Measurements from ENCODE around the gene NLRC3. TPM values are rescaled to one million over a fixed set of nuclear protein-coding genes. Genes with fewer than 3 reads are reported as not detected.

Gene NLRC3
- total RNA-seq, 1 experiment from 2014 or later: 0.26 TPM

GRCh38 chr16:3587547-3588110 lies 10.4 kb upstream of the NLRC3 start:
- in situ Hi-C loops (cut with HindIII; ENCODE audit: low pct_unique_long_range_greater_than_20kb, low sequenced_read_pairs): no loop called here
- ChIA-PET POLR2A (no interaction called here), CTCF (no interaction called here)
- Histone ChIP-seq H3K4me3 (ENCODE audit: low read depth in 2 of 2, low read length in 2 of 2) (no peak overlapping the region), H3K27me3 (ENCODE audit: control insufficient read depth, insufficient read depth, low read length) (no peaks in the 10 kb centered on the region), H3K9me3 (ENCODE audit: control insufficient read depth, insufficient read depth, low read depth, low read length) (no peaks in the 10 kb centered on the region), H3K4me1 (ENCODE audit: control insufficient read depth, insufficient read depth, low read length) (no peaks in the 10 kb centered on the region), H3K27ac (ENCODE audit: low read length) (no peak overlapping the region), H3K36me3 (ENCODE audit: control insufficient read depth, insufficient read depth, low read length) (no peaks in the 10 kb centered on the region; the same call in 1 of the 2 replicates)
- no peak for DNase-seq (ENCODE audit: low read depth, low spot score)
- intact Hi-C loops (cut with micrococcal nuclease; ENCODE audit: unreplicated experiment): no loop called here
- no peak for ATAC-seq
- TF ChIP-seq CTCF (IDR thresholded peaks at IDR 0.05) (no peak), TCF7L2 (IDR thresholded peaks at IDR 0.05; ENCODE audit: low read depth, low read length) (no peak), POLR2AphosphoS5 (IDR thresholded peaks at IDR 0.05; ENCODE audit: low read depth, low read length) (no peak), SIN3A (IDR thresholded peaks at IDR 0.05; ENCODE audit: borderline replicate concordance, insufficient read depth, low read depth, low read length) (no peak), REST (IDR thresholded peaks at IDR 0.05; ENCODE audit: insufficient read depth in 1 of 2, low read depth in 2 of 2, low read length in 1 of 2) (no peak)
- no TSS peak for BruUV-seq (replicated peaks)

GRCh38 chr16:3584412-3584811 lies 7.2 kb upstream of the NLRC3 start:
- CTCF ChIA-PET: no interaction called here
- intact Hi-C loops (cut with micrococcal nuclease; ENCODE audit: unreplicated experiment) (no loop called here), in situ Hi-C loops (cut with HindIII; ENCODE audit: low pct_unique_long_range_greater_than_20kb, low sequenced_read_pairs) (no loop called here)
- no peak overlapping the region for H3K4me3 ChIP-seq (ENCODE audit: low read depth in 2 of 2, low read length in 2 of 2)
- no peaks in the 10 kb centered on the region for H3K9me3 ChIP-seq (ENCODE audit: control insufficient read depth, insufficient read depth, low read depth, low read length)
- no TSS peak for BruUV-seq (replicated peaks)
- POLR2A ChIA-PET: no interaction called here
- no peaks in the 10 kb centered on the region for H3K27me3 ChIP-seq (ENCODE audit: control insufficient read depth, insufficient read depth, low read length)
- no peaks in the 10 kb centered on the region for H3K4me1 ChIP-seq (ENCODE audit: control insufficient read depth, insufficient read depth, low read length)
- DNase-seq (ENCODE audit: low read depth, low spot score) (no peak), ATAC-seq (no peak)
- H3K36me3 ChIP-seq (ENCODE audit: control insufficient read depth, insufficient read depth, low read length): no peaks in the 10 kb centered on the region; the same call in 1 of the 2 replicates
- TF ChIP-seq REST (IDR thresholded peaks at IDR 0.05; ENCODE audit: insufficient read depth in 1 of 2, low read depth in 2 of 2, low read length in 1 of 2) (no peak), CTCF (IDR thresholded peaks at IDR 0.05) (no peak), SIN3A (IDR thresholded peaks at IDR 0.05; ENCODE audit: borderline replicate concordance, insufficient read depth, low read depth, low read length) (no peak), TCF7L2 (IDR thresholded peaks at IDR 0.05; ENCODE audit: low read depth, low read length) (no peak), POLR2AphosphoS5 (IDR thresholded peaks at IDR 0.05; ENCODE audit: low read depth, low read length) (no peak)
- no peak overlapping the region for H3K27ac ChIP-seq (ENCODE audit: low read length)

Data from Panc1 (cell line).